Muscle of back (tissue), 10 donors: ENCODE measurements around the gene NECTIN2. TPM values are rescaled to one million over a fixed set of nuclear protein-coding genes. Genes with fewer than 3 reads are reported as not detected.

ENCODE experiments used
- polyA plus RNA-seq, 10 donors: library from polyadenylated mRNA; unstranded; fragments of 120-200 nt; gene quantifications; one replicate each; pipeline ENCODE4 v1.2.1, GENCODE V29; 2013; ENCODE audit not compliant: insufficient read length in 10 of 10

The NECTIN2 gene
- polyA plus RNA-seq, 10 donors: 39.4 to 57.8 (median 48.5) TPM

Other genes starting within 250 kb of the NECTIN2 start
- gene IGSF23, start 232.7 kb upstream of the NECTIN2 start, polyA plus RNA-seq: not detected
- 10 to 100 TPM; 17.3 to 25.2 (median 19.2) TPM for gene PVR, start 202.4 kb upstream of the NECTIN2 start, polyA plus RNA-seq
- gene CEACAM19, start 174.8 kb upstream of the NECTIN2 start, polyA plus RNA-seq: 10 to 100 TPM in 3 of 10 donors, 1 to 10 TPM in 7; 3.8 to 13.0 (median 7.8) TPM
- 1 to 10 TPM in 1 of 10 donors, under 1 TPM in 9; 0.22 to 1.0 (median 0.49) TPM for gene CEACAM16, start 147.1 kb upstream of the NECTIN2 start, polyA plus RNA-seq
- 10 to 100 TPM in 9 of 10 donors, 1 to 10 TPM in 1; 8.9 to 16.6 (median 10.5) TPM for gene BCL3, start 97.6 kb upstream of the NECTIN2 start, polyA plus RNA-seq
- gene CBLC, start 68.4 kb upstream of the NECTIN2 start, polyA plus RNA-seq: 1 to 10 TPM in 2 of 10 donors, under 1 TPM in 2, not detected in 6; 0.15 to 2.8 (median 0.86) TPM
- gene BCAM, start 37.2 kb upstream of the NECTIN2 start, polyA plus RNA-seq: 100 to 1,000 TPM; 115 to 207 (median 169) TPM
- gene TOMM40, start 45.0 kb downstream of the NECTIN2 start, polyA plus RNA-seq: 10 to 100 TPM; 26.2 to 40.9 (median 31.0) TPM
- gene APOE, start 59.5 kb downstream of the NECTIN2 start, polyA plus RNA-seq: 10 to 100 TPM; 24.6 to 53.3 (median 42.1) TPM
- gene APOC1, start 68.3 kb downstream of the NECTIN2 start, polyA plus RNA-seq: 10 to 100 TPM; 11.5 to 23.3 (median 13.7) TPM
- gene APOC4, start 95.9 kb downstream of the NECTIN2 start, polyA plus RNA-seq: not detected
- 1 to 10 TPM in 1 of 10 donors, under 1 TPM in 5, not detected in 4; 0.31 to 1.5 (median 0.49) TPM for gene APOC2, start 99.8 kb downstream of the NECTIN2 start, polyA plus RNA-seq
- 10 to 100 TPM; 45.6 to 58.2 (median 53.1) TPM for gene CLPTM1, start 109.1 kb downstream of the NECTIN2 start, polyA plus RNA-seq
- gene RELB, start 155.2 kb downstream of the NECTIN2 start, polyA plus RNA-seq: 1 to 10 TPM; 3.0 to 5.6 (median 4.5) TPM
- 10 to 100 TPM; 34.6 to 69.2 (median 44.1) TPM for gene CLASRP, start 192.7 kb downstream of the NECTIN2 start, polyA plus RNA-seq
- gene ZNF296, start 230.2 kb downstream of the NECTIN2 start, polyA plus RNA-seq: 1 to 10 TPM in 2 of 10 donors, under 1 TPM in 7, not detected in 1; 0.34 to 1.1 (median 0.70) TPM
- gene GEMIN7, start 233.0 kb downstream of the NECTIN2 start, polyA plus RNA-seq: 10 to 100 TPM; 14.5 to 23.9 (median 21.5) TPM
- gene PPP1R37, start 246.9 kb downstream of the NECTIN2 start, polyA plus RNA-seq: 10 to 100 TPM; 15.8 to 23.8 (median 19.4) TPM